Left ventricle myocardium superior (tissue), 1 donor: ENCODE data around the gene EEF1A1. TPM values are rescaled to one million over a fixed set of nuclear protein-coding genes. Genes with fewer than 3 reads are reported as not detected.
A peak's percentile ranks its signal among the peaks of the same experiment; 100 is the strongest.
"Not testable (repeated sequence)": the region's sequence is repeated elsewhere in the genome, so short reads cannot be mapped to it uniquely, and the experiment has no call there.

Experiments used
- ATAC-seq: fragments of 200-7000 bp; cut with Tn5 transposase; one replicate; pipeline ENCODE4 v1.9.1; 2020; ENCODE audit warnings: mild to moderate bottlenecking, moderate library complexity
- DNase-seq: peaks from one replicate; pipeline ENCODE4 v3.0.0-alpha.2; 2020
- intact Hi-C: fragments of 100-400 bp; cut with micrococcal nuclease; formaldehyde crosslinking; loops from one replicate; pipeline ENCODE4 v1.11.0; 2022
- total RNA-seq: library from RNA; stranded (reverse); fragmentation: NEBNext Ultra II Directional; extraction: Animal tissue kit (Norgen Biotek cat#: 25700); gene quantifications from one replicate; pipeline ENCODE4 v1.2.1, GENCODE V29; 2021
- donor health status: DM: no; HTN: yes; CAD: no; lungs with severe emphysema.

Gene EEF1A1
- total RNA-seq, 1 donor from 2014 or later = 1,360 TPM

DNA sequence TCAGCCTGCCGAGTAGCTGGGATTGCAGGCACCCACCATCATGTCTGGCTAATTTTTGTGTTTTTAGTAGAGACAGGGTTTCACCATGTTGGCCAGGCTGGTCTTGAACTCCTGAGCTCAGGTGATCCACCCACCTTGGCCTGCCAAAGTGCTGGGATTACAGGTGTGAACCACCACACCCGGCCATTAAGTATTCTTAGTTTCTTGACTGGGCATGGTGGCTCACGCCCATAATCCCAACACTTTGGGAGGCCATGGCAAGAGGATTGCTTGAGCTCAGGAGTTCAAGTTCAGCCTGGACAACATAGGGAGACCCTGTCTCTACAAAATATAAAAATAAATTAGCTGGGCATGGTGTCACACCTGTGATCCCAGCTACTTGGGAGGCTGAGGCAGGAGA is 21.6 kb upstream of the EEF1A1 start:
- intact Hi-C loops, ATAC-seq, DNase-seq: not testable (repeated sequence)

DNA sequence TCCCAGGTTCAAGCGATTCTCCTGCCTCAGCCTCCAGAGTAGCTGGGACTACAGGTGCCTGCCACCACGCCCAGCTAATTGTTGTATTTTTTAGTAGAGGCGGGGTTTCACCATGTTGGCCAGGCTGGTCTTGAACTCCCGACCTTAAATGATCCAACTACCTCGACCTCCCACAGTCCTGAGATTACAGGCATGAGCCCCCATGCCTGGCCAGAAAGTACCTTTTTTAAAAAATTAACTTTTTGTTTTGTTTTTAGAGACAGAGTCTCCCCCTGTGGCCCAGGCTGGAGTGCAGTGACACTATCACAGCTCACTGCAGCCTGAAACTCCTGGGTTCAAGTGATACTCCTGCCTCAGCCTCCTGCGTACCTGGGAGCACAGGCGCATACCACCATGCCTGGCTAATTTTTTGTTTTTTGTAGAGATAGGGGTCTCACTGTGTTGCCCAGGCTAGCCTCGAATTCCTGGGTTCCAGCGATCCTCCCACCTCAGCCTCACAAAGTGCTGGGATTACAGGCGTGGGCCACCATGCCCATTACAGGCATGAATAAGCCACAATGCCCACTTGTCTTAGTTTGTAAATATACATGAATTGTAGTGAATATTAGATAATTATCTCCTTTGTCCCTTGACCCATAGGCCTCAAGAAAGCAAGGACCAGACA is 17.4 kb upstream of the EEF1A1 start:
- intact Hi-C loops = no loop called here
- no peak for DNase-seq
- no peak for ATAC-seq

DNA sequence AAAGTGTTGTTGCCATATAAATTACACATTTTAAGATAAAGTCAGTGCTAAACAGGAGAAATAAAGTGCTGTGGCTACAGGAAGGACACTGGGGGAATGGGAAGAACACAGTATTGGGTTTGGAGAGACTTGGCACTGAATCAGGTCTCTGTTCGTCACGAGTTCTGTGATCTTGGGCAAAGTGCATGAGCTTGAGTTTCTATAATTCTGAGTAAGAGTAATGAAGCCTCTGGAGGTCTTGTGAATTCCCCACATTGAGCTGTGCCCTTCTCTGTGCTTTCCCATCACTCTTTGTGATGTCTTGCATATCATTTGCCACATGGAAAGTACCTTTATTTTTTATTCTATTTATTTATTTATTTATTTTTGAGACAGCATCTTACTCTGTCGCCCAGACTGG is 16.8 kb upstream of the EEF1A1 start:
- DNase-seq = no peak
- intact Hi-C loops = no loop called here
- no peak for ATAC-seq

DNA sequence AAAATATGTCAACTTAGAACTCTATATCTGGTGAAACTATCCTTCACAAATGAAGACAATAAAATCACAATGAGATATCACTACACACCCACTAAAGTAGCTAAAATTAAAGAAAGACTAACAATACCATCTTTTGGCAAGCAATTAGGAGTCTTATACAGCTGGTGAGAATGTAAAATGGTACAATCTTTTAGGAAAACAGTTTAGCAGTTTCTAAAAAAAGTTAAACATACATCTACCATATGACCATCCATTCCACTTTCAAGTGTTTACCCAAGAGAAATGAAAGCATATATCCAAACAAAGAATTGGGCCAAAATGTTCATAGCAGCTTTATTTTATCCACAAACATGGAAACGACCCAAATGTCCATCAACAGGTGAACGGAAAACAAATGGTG is 13.8 kb upstream of the EEF1A1 start:
- DNase-seq (no peak), ATAC-seq (no peak)
- intact Hi-C loops = no loop called here

DNA sequence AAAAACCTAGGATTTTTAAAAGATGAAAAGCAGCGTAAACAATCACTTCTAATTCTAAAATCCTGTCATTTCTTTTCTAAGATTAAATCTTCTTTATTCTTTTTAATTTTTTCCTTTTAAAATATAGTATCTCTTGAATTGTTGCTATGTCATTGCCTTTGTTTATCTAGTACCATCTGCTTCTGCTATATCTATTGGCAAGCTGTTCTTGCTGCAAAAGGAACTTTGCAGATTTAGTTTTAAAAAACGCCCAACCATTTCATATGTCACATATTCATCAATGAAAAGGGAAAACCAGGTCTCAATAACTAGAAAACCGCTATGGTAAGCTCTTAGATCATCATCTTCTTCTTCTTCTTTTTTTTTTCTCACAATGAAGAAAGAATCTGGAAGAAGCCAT is 11.5 kb upstream of the EEF1A1 start:
- ATAC-seq (no peak), DNase-seq (no peak)
- intact Hi-C loops = no loop called here

DNA sequence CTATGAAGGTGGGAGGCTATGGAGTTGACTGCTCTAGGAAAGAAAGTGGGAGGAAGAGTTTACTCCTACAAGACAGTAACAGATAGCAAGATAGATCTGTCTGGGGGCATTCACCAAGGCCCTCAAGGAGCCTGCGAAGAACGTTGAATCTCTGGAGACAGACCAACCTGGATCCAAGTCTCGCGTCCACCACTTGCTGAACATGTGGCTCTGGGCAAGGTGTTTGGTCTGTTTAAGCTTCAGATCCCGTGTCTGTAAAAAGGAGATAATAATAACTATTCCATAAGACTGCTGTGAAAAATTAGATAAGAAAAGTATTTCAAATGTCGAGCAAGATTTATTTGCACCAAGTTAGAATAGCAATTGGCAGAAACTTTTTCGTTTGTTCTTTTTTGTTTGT is 8.1 kb upstream of the EEF1A1 start:
- intact Hi-C loops = no loop called here
- no peak for DNase-seq
- no peak for ATAC-seq

DNA sequence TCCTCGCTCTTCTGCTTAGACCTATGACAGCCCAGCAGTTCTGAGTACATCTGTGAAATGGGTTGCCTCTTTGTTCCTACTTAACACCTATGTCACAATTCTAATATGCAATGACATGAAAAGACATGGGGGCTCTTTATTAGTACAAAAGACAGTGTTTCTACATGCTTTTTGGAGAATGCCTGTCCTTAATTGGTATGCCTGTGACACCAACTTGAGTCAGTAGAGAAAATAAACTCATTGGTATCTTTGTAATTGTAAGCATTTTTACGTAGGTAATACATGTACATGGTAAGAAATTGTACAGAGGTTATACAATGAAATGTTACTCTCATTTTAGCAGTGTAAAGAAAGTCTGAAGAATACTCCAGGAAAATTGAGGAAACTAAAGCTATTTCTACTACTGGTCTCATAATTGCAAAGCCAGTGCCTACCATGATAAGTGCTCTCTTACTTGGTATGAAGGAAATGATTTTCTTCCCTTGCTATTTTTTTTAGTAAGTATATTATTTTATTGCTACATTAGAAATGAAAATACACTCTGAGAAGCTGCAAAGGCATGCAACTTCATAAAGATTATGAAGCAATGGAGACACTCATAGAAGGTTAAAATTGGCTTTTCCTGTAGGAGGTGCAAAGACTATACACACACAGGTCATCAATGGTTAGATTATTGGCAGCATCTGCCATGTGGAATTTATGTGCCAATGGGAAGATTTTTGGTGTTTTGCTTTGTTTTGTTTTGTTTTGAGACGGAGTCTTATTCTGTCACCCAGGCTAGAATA is 4.9 kb upstream of the EEF1A1 start:
- intact Hi-C loops = no loop called here

DNA sequence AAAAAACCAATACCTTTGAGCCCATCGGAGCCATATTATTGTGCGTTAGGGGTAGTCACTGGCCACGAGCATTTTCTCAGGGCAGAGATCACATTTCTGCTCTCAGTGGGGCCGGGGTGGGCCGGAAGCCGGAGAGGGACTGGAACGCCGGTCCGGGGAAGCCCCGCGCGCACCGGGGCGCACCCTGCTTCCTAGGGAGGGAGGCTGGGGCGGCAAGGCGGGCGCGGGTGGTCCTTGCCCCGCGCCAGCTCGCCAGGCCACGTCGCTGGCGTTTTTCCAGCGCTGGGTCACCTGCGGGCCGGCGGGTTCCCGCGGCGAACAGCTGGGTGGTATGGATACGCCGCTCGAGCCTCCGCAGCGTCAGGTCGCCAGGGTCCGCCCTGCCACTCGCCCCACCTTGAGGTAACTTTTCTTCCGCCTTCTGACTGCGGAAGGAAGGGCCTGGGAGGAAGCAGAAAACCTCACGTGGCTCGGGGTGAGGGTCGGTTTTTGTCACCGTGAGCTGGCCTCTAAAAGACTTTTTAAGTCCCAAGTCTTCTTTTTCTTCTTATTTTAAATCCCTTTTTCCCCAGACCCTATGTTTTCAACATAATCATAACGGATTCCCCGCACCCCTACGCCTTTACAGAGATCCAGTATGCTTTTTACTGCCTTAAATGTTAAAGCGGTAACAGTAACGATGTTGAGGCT is 2.7 kb upstream of the EEF1A1 start:
- ATAC-seq (no peak), DNase-seq (peak; percentile 64)
- intact Hi-C loops = no loop called here

More for the DNA sequence above, 4.9 kb upstream of the EEF1A1 start:
- DNase-seq (no peak), ATAC-seq (no peak)

DNA sequence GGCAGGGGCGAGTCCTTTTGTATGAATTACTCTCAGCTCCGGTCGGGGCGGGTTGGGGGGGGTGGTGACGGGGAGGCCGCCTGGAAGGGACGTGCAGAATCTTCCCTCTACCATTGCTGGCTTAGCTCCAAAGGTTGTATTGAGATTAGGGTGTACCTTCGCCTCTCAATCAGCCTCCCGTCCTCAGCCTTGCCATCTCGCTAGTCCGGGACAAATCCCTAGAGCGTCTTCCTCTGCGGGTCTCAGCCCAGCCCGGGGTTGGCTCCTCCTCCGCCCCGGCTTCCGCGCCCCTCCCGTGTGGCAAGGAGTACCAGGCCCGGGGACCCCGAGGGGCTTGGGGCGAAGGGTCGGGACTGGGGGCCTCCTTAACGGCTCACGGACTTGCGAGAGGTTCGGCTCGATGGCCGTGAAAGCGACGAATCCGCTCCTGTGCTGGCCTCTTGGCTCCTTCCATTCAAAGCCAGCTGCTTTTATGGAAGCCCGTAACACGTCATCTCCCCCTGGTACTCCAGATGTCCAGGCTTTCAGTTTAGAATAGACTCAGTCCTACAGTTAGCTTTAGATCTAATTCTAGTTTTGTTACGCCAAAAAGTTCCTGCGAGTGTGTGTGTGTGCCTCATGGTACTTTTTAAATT is 636 bp upstream of the EEF1A1 start:
- ATAC-seq (peak; percentile 66), DNase-seq (peak; percentile 78)
- intact Hi-C loops = no loop called here

DNA sequence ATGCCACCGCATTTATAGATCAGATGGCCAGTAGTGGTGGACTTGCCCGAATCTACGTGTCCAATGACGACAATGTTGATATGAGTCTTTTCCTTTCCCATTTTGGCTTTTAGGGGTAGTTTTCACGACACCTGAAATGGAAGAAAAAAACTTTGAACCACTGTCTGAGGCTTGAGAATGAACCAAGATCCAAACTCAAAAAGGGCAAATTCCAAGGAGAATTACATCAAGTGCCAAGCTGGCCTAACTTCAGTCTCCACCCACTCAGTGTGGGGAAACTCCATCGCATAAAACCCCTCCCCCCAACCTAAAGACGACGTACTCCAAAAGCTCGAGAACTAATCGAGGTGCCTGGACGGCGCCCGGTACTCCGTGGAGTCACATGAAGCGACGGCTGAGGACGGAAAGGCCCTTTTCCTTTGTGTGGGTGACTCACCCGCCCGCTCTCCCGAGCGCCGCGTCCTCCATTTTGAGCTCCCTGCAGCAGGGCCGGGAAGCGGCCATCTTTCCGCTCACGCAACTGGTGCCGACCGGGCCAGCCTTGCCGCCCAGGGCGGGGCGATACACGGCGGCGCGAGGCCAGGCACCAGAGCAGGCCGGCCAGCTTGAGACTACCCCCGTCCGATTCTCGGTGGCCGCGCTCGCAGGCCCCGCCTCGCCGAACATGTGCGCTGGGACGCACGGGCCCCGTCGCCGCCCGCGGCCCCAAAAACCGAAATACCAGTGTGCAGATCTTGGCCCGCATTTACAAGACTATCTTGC is 725 bp downstream of the EEF1A1 start:
- intact Hi-C loops = loop anchor here (5.0 kb wide), 1 partner anchor 92 kb away; no protein-coding TSS in a partner anchor
- peak; percentile 83 for DNase-seq
- ATAC-seq = peak; percentile 63

DNA sequence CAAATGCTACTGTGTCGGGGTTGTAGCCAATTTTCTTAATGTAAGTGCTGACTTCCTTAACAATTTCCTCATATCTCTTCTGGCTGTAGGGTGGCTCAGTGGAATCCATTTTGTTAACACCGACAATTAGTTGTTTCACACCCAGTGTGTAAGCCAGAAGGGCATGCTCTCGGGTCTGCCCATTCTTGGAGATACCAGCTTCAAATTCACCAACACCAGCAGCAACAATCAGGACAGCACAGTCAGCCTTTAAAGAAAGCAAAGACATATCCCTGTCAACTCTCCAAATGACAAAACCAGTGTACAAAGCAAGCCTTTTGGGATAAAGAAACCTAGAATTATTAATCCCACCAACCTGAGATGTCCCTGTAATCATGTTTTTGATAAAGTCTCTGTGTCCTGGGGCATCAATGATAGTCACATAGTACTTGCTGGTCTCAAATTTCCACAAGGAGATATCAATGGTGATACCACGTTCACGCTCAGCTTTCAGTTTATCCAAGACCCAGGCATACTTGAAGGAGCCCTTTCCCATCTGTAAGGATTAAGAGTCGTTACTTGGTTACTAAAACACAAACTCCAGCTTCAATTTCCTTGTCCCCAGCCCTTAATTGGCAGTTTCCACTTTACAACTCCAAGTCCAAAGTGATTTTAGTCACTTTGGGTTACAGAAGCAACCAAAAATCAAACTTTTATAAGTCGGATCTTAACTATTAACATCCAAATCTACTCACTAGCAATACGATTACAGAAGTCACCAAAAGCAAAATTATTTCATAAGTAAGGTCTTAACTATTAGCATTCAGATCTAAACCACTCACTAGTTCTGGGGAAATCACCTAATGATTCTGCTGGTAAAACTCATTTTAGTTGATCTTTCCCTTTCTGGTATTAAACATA is 1.6 kb downstream of the EEF1A1 start:
- not testable (repeated sequence) for ATAC-seq, DNase-seq
- intact Hi-C loops = loop anchor here (5.0 kb wide), 1 partner anchor 93 kb away; no protein-coding TSS in a partner anchor

DNA sequence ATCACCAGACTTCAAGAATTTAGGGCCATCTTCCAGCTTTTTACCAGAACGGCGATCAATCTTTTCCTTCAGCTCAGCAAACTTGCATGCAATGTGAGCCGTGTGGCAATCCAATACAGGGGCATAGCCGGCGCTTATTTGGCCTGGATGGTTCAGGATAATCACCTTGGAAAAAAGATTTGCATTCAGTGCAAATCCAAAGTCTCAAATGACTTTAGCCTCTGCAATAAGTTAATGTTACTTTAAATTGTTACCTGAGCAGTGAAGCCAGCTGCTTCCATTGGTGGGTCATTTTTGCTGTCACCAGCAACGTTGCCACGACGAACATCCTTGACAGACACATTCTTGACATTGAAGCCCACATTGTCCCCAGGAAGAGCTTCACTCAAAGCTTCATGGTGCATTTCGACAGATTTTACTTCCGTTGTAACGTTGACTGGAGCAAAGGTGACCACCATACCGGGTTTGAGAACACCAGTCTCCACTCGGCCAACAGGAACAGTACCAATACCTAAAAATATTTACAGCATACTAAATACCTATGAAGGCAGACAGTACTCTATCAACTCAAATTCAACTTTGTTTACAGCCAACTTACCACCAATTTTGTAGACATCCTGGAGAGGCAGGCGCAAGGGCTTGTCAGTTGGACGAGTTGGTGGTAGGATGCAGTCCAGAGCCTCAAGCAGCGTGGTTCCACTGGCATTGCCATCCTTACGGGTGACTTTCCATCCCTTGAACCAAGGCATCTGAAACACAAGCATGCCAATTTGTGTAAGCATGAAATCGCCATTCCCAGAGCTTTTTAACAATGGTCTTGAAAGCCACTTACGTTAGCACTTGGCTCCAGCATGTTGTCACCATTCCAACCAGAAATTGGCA is 2.5 kb downstream of the EEF1A1 start:
- ATAC-seq, DNase-seq: not testable (repeated sequence)
- intact Hi-C loops = loop anchor here (5.0 kb wide), 1 partner anchor 94 kb away; no protein-coding TSS in a partner anchor

DNA sequence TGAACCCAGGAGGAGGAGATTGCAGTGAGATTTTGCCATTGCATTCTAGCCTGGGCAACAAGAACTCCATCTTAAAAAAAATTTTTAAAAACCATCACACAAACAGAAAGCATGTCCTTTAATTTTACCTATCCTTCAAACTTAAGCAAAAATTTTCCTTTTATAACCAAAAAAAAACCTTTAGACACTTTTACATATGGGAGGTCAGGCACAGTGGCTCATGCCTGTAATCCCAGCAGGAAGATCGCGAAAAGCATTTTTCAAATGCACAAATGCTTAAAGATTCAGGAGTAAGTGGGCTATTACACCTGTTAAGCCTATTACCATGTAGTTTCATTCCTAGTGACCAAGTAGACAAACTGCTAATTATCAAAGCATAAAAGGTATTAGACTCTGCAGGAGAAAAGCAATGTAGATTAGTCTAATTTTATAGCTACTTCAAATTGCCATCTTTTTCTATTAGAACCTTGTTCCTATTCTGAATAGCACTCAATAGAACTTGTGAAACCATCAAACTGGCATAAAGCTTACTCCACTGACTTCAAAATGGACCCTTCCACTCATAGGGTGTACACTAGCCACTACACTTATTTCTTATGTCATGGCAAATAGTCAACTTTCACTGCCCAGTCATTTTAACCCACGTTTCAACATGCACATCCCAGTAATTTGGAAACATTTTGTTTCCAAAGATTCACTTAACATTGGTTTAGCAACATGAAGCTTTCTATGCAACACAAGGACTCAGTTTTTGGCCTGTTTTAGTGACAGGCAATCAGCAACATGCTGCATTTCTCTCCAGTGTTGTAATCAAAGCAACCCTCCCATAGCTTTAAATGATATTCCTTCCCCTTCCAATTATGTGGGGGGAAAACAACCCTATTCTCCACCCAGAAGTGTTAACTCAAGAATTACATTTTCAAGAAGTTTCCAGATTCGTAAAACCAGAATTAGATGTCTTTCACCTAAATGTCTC is 4.0 kb downstream of the EEF1A1 start:
- intact Hi-C loops = loop anchor here (5.0 kb wide), 1 partner anchor 95 kb away; no protein-coding TSS in a partner anchor
- DNase-seq (no peak), ATAC-seq (no peak)

DNA sequence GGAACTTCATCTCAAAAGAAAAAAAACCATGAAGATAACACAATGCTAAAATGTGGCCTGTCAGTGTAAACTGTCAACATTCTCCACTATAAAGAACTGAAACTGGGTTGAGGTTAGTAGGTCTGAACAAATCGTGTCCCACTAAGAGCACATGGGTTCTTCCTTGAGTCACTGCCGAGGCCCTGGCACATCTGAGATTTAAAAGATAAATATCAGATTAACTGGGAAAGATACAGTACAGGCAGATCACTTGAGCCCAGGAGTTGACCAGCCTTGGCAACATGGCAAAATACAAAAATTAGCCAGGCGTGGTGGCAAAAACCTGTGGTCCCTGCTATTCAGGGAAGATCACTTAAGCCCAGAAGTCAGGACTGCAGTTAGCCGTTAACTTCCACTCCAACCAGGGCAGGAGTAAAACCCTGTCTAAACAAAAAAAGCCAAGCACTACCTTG is 5.6 kb downstream of the EEF1A1 start:
- intact Hi-C loops = loop anchor here (5.0 kb wide), 1 partner anchor 97 kb away; no protein-coding TSS in a partner anchor
- ATAC-seq = no peak
- DNase-seq = no peak

DNA sequence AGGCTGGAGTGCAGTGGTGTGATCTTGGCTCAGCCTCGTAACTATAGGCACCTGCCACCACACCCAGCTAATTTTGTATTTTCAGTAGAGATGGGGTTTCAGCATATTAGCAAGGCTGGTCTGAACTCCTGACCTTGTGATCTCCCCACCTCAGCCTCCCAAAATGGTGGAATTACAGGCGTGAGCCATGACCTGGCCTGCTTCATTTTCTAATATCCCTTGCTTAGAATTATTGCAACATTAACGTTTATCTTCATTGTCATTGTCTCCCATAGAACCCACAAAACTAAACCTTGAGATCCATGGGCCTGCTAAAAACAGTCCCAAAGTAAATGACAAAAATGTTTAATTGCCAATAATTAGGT is 6.1 kb downstream of the EEF1A1 start:
- ATAC-seq (no peak), DNase-seq (no peak)
- intact Hi-C loops = loop anchor here (5.0 kb wide), 1 partner anchor 98 kb away; no protein-coding TSS in a partner anchor

DNA sequence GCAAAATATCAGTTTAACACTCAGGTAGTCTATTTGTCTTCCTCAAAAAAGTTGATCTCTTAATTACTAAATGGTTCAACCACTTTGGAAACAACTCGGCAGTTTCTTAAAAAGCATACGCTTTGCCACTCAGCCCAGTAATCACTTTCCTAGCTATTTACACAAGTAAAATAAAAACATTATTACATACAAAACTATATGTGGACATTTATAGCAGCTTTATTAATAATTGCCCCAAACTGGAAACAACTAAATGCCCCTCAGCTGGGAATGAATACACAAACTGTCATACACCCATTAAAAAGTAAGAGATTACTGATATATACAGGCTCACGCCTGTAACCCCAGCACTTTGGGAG is 7.4 kb downstream of the EEF1A1 start:
- DNase-seq = no peak
- ATAC-seq = no peak
- intact Hi-C loops = no loop called here
